HPDE6-E6E7 (cell line): Measurements from ENCODE around the gene ABCC9.

ENCODE experiments used
- DNase-seq: peaks from one replicate; pipeline ENCODE4 v3.0.0; 2011; ENCODE audit warnings: missing footprints; ENCODE audit errors: extremely low spot score

Gene ABCC9

DNA sequence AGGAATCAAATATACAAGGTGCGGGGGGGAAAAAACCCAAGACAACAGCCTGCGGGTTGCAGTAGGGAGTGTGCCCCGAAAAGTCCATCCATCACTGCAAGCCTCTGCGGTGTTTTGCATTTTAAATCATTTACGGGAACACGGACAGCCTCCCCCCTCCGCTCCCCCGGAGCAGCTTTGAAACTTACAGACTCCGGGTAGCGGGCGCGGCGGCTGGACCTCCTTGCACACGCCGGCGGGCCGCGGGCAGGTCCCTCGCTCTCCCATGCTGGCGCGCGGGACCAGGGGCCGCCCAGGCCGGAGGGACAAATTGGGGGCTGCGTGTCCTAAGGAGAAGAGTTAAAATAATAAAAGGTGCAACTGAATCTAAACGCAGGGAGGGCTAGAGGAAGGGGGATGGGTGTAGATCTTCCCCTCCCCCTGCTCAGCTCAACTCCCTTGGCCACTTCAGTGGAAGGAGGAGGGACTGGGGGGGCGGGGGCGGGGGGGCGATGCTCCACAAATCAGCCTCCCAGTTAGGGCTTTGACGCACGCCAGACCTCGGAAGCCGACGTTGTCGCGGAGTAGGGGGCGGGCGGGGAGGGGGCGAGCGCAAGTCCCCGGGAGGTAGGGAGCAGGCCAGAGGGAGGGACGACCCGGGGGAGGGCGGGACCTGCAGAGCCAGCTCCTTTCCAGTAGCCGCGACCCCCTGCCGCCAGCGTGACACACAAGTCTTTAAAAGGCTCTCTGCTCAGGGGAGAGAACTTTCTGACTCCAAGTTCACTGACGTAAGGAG lies 166.7 kb downstream of the ABCC9 start, which contains the start of gene KCNJ8:
TSS of gene KCNJ8 (minus strand) at position 349 of the 775 bp plus-strand sequence. CDS start 1,090 bp downstream, outside the sequence.
- no peak for DNase-seq

DNA sequence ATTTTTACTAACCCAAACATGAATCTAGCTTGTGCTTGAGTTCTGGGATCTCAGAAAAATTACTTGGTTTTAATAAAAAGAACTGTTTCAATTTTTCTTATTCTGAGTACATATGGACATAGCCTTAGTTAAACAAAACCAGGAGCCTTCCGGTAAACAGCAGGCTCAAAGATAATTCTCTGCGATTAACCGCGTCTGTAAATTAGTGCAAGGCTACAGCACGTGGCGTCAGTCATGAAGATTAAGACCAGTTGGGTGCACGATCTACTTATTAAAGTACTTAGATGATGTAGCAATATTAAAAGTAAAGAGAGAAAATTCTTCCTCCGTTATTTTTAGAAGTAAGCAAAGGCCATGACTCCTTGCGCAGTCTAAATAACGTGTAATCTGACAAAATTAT lies 167.4 kb downstream of the ABCC9 start:
- no peak for DNase-seq

DNA sequence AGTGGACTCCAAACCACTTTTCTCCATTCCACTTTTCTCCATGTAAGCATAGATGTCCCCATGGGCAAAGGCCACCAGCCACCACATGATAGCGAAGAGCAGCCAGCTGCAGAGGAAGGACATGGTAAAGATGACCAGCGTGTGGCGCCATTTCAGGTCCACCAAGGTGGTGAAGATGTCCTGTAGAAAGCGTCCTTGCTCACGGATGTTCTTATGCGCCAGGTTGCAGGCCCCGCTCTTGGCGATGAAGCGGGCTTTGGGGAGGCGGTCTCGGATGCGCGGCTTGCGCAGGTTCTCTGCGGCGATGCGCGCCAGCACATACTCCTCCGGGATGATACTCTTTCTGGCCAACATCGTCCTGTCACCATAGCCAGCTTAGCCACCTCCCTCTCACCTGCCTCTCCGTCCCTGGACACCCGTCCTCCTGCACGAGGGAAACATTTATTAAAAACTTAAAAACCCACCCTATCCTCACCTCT lies 167.9 kb downstream of the ABCC9 start:
- no peak for DNase-seq

DNA sequence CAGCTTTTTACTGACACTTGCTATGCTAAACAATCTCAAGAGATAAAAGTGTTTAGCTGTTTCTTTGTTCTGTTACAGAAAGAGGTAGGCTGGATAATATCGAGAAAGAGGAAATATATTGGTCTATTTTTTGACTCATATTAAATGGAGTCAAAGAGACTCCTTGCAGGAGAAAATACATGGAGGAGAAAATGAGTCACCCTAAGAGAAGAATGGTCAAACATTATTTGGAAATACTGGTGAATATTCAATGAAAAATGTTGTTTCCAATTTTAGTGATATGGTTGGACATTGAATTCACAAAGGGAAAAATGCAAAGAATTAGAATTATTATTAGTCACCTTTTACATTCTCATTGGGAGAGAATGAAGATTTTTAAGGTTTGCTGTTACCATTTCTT lies 169.9 kb downstream of the ABCC9 start:
- DNase-seq: no peak

DNA sequence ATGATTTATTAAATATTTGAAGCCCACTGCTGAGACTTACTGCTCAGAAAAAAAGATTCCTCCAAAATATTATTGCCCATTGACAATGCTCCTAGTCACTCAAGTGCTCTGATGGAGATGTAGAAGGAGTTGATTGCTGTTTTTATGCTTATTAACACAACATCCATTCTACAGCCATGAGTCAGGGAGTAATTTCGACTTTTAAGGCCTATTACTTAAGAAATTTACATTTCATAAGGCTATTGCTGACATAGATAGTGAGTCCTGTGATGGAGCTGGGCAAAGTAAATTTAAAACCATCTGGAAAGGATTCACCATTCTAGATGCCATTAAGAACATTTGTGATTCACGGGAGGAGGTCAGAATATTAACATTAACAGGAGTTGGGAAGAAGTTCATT lies 171.9 kb downstream of the ABCC9 start:
- no peak for DNase-seq

DNA sequence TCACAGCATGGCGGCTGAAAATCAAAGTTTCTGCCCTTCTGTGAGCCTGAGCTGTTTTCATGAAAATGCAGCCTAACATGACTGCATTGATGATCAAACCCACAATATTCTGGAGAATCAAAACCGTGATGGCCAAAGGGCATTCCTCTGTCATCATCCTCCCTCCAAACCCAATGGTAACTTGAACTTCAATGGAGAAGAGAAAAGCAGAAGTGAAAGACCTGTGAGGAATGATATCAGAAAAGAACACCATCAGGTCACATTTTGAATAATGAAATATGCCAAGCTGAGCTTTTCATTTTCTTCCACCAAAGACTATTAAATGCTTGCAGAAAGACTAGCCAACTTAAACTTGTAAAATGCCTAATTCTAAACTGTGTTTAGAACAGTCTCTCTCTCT lies 174.8 kb downstream of the ABCC9 start:
- DNase-seq: no peak

DNA sequence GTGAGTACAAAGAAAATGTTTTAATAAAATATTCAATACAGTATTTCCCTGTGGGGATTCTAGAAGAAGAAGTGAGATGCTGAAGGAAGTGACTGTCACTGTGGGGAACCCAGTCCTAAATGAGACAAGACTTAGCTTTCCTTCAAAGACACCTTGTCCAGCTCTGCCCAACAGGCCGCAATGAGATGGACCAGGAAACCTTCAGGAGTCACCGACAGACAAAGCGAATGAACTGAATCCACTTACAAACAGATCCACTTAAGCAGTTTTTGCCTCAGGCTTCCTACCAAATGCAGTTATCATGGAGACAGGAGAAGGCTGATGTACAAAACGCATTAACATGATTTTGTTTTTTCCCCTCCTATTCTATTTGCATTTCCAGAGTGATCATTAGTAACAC lies 176.3 kb downstream of the ABCC9 start:
- DNase-seq: no peak

DNA sequence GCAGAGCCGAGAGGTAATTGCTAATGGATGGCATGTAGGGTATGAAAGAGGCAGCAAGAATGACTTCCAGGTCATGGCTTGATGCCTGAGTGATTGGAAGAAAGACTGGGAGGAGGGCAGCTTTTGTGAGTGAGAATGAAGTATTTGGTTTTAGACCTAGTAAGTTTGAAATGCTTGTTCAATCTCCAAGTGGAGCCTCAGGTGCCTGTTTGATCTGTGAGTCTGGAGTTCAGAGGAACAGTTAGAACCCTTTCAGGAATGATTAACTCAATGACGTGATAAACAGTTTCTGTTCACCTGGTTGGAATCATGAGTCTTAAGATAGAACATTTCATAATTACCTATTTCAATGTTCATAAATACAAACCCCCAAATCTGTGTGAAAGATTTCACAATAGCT lies 177.2 kb downstream of the ABCC9 start:
- no peak for DNase-seq

DNA sequence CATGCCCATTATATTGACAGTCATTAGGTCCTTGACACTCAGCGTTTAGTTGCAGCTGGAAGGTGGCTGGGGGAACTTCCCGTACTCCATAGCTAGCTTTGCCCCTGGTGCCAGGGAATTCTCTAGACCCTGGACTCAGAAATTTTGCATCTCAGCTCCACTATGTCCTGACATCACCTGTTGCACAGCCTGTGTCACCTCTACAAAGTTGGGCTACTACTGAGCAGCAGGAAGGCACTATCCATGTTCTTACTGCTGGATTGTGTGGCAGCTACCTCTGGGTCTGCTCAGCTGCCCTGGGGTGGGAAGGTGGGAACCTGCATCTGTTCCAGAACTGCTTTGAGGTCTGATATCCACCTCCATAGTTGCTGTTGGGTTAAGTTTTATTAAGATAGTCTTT lies 177.7 kb downstream of the ABCC9 start:
- DNase-seq: no peak

DNA sequence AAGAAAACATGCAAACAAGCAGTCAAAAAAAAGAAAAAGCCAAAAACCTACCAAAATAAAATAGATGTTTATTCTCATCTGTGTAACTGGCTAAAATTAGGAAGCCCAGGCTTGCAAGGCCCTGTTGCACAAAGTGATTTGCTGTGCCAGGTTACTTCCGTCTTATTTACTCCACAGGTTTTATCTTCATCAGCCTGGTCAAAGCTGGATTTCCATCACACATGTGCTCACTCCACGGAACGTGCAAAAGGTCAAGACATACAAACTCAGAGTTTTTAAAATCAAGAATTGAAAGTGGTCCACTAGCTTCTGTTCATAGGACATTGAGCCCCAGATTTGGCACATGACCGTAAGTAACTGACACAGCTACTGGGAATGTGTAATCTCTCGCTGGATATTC lies 181.5 kb downstream of the ABCC9 start:
- no peak for DNase-seq

DNA sequence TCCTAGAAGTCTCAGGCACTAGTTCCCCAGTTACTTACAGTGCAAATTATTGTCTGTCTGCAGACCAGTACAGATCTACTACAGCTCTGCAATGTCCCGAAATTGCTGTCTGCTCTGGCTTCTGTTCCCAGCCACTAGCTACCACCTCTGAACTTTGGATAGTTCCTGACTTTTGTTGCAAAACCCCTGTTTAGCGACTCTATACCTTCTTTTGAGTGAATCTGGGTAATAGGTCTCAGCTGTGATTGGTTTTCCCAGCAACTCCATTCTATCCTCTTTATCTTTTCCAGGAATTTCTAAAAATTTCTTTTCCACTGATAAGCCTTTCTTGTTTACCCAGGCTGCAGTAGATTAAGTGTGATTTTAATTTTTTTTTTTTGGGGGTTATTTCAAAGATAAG lies 183.5 kb downstream of the ABCC9 start:
- no peak for DNase-seq

DNA sequence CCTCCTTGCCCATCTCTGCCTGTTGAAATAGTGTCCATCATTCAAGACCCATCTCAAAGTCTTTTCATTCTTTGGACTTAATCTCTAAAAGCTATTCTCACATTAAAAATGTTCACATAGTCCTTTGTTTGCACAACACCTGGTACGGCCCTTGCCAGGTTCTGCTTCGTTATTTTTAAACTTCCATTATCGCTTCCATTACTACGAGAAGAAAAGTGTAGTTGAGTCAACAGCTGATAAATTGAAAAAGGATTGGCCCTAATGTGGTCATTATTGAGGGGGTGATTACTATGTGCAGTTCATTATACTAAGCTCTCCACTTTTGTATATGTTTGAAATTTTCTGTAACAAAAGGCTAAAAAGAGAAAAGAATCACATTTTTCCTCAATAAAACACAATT lies 184.5 kb downstream of the ABCC9 start:
- DNase-seq: no peak

DNA sequence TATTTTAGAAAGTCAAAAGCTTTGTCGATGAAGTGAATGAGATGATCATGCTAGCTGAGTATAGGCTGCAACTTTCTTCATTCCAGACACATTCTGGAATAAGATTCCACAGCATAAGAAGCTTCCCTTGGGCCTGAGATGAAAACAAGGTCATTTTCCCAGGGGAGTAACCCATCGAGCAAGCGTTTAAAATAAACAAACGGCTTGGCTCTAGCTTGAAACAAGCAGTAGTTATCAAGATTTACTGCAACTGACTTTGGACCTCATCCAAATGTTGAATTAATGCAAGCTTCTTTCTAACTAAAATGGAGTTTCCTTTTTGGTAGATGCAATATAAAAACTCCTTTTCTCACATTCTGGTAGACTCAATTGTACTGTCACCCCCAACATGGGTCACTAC lies 189.7 kb downstream of the ABCC9 start:
- DNase-seq: no peak
